Transverse colon (tissue), 3 donors: ENCODE measurements around the gene SPIRE1.

ENCODE experiments used
- CTCF ChIP-seq, 5 experiments: fragments of 200-600 bp in 3 of 5; fragments of 450-650 bp in 2 of 5; sonication (generic) in 3 of 5; IDR thresholded peaks; 1 replicate in 2 of 5; 2 replicates in 3 of 5; pipeline ENCODE4 v1.5.1; 2016 to 2017; ENCODE audit warnings: antibody characterized with exemption in 5 of 5, inconsistent platforms in 3 of 5, mild to moderate bottlenecking in 2 of 5, moderate library complexity in 1 of 5
- POLR2A ChIP-seq: fragments of 450-650 bp; IDR thresholded peaks from one replicate; pipeline ENCODE4 v1.6.1; 2016; ENCODE audit warnings: antibody characterized with exemption, mild to moderate bottlenecking, moderate library complexity

GRCh38 chr18:12431561-12431960, 226.3 kb downstream of the SPIRE1 start:
- TF ChIP-seq CTCF (IDR thresholded peaks at IDR 0.05) = no peak
- no peak for TF ChIP-seq POLR2A
